Measurements from ENCODE around the gene TESPA1.

- TF ChIP-seq CTCF (IDR thresholded peaks at IDR 0.05), result no peak
- TF ChIP-seq ZFX (IDR thresholded peaks at IDR 0.05; ENCODE audit: borderline replicate concordance), result no peak
These were observed 67.5 kb downstream of the TESPA1 start for GRCh38 chr12:54917001-54917488.

Data from 22Rv1 (cell line).